ENCODE data around the gene PMF1. TPM values are rescaled to one million over a fixed set of nuclear protein-coding genes. Genes with fewer than 3 reads are reported as not detected.

PMF1 gene
- total RNA-seq, 4 donors from 2014 or later = 40.8 to 64.9 (median 53.5) TPM

GRCh38 chr1:156194300-156194652, 18.5 kb upstream of the PMF1 start:
- peaks cover 0 to 18% (median 0%) of the 10 kb centered on the region in 3 donors for H3K36me3 ChIP-seq
- no peaks in the 10 kb centered on the region for H3K27me3 ChIP-seq
- 10 to 12% methylated on average over 14 of the region's 14 CpGs for WGBS, 2 donors
- DNase-seq = no peak
- H3K9me3 ChIP-seq = no peaks in the 10 kb centered on the region
- no peak for TF ChIP-seq CTCF (IDR thresholded peaks at IDR 0.05)
- no peak for TF ChIP-seq POLR2A (IDR thresholded peaks at IDR 0.05)
- H3K4me1 ChIP-seq = peaks cover 11 to 42% (median 13%) of the 10 kb centered on the region in 3 donors
- intact Hi-C loops (cut with DNase I) = no loop called here
- peak overlapping the region; percentile 71 to 90 (median 84) for H3K4me3 ChIP-seq
- peak overlapping the region; percentile 80 to 89 (median 85) for H3K27ac ChIP-seq

- peaks cover 11 to 47% (median 13%) of the 10 kb centered on the region in 3 donors for H3K4me1 ChIP-seq
- no peaks in the 10 kb centered on the region for H3K27me3 ChIP-seq
- H3K9me3 ChIP-seq = no peaks in the 10 kb centered on the region
- 69 to 78% methylated on average over 4 of the region's 4 CpGs for whole genome bisulfite sequencing, 2 donors
- H3K36me3 ChIP-seq = peaks cover 0 to 34% (median 0%) of the 10 kb centered on the region in 3 donors
- TF ChIP-seq POLR2A (IDR thresholded peaks at IDR 0.05) (no peak), CTCF (IDR thresholded peaks at IDR 0.05) (no peak)
- no peak overlapping the region for H3K4me3 ChIP-seq
- intact Hi-C loops (cut with DNase I) = no loop called here
- H3K27ac ChIP-seq = no peak overlapping the region
- no peak for DNase-seq
These were observed 17.0 kb upstream of the PMF1 start for GRCh38 chr1:156195853-156196252.

GRCh38 chr1:156196445-156196844, 16.4 kb upstream of the PMF1 start:
- TF ChIP-seq CTCF (IDR thresholded peaks at IDR 0.05) (no peak), POLR2A (IDR thresholded peaks at IDR 0.05) (no peak)

GRCh38 chr1:156198831-156199349, 13.9 kb upstream of the PMF1 start:
- intact Hi-C loops (cut with DNase I) = no loop called here
- DNase-seq = no peak
- 49 to 85% methylated on average over 4 to 5 of the region's 5 CpGs for WGBS, 2 donors
- Histone ChIP-seq H3K9me3 (no peaks in the 10 kb centered on the region), H3K4me1 (peaks cover 7 to 36% (median 10%) of the 10 kb centered on the region in 3 donors), H3K27me3 (no peaks in the 10 kb centered on the region), H3K4me3 (no peak overlapping the region), H3K36me3 (peaks cover 0 to 62% (median 0%) of the 10 kb centered on the region in 3 donors), H3K27ac (no peak overlapping the region)
- TF ChIP-seq POLR2A (IDR thresholded peaks at IDR 0.05) (no peak), CTCF (IDR thresholded peaks at IDR 0.05) (no peak)

More at GRCh38 chr1:156196445-156196844, 16.4 kb upstream of the PMF1 start:
- Histone ChIP-seq H3K9me3 (no peaks in the 10 kb centered on the region), H3K4me1 (peaks cover 11 to 47% (median 13%) of the 10 kb centered on the region in 3 donors), H3K36me3 (peaks cover 0 to 40% (median 0%) of the 10 kb centered on the region in 3 donors), H3K27me3 (no peaks in the 10 kb centered on the region), H3K4me3 (no peak overlapping the region), H3K27ac (no peak overlapping the region)
- intact Hi-C loops (cut with DNase I) = no loop called here
- WGBS, 2 donors = 67 to 100% methylated on average over 1 to 2 of the region's 2 CpGs
- DNase-seq = no peak

- Histone ChIP-seq H3K36me3 (peaks cover 0 to 73% (median 0%) of the 10 kb centered on the region in 3 donors), H3K27me3 (no peaks in the 10 kb centered on the region), H3K4me3 (no peak overlapping the region), H3K4me1 (peaks cover 0 to 27% (median 4%) of the 10 kb centered on the region in 3 donors), H3K9me3 (no peaks in the 10 kb centered on the region), H3K27ac (no peak overlapping the region)
- DNase-seq = no peak
- TF ChIP-seq POLR2A (IDR thresholded peaks at IDR 0.05) (no peak), CTCF (IDR thresholded peaks at IDR 0.05) (no peak)
- 90 to 91% methylated on average over 5 to 8 of the region's 8 CpGs for WGBS, 2 donors
- intact Hi-C loops (cut with DNase I) = no loop called here
These were observed 12.8 kb upstream of the PMF1 start for GRCh38 chr1:156200044-156200443.

Measured in esophagus squamous epithelium (tissue), 5 donors.